GM03348 (cell line): ENCODE results near the gene MTO1.
"Not testable (repeated sequence)": the region's sequence is repeated elsewhere in the genome, so short reads cannot be mapped to it uniquely, and the experiment has no call there.

Source experiments
- DNase-seq: peaks from one replicate; pipeline ENCODE4 v3.0.0; 2012; ENCODE audit warnings: low spot score

Gene MTO1

GRCh38 chr6:73461537-73462350 is at the start of gene MTO1:
Gene MTO1, plus strand, starts transcription at chr6:73461737. Its CDS starts 118 bp downstream, at chr6:73461855.
- peak; percentile 95 for DNase-seq

DNA sequence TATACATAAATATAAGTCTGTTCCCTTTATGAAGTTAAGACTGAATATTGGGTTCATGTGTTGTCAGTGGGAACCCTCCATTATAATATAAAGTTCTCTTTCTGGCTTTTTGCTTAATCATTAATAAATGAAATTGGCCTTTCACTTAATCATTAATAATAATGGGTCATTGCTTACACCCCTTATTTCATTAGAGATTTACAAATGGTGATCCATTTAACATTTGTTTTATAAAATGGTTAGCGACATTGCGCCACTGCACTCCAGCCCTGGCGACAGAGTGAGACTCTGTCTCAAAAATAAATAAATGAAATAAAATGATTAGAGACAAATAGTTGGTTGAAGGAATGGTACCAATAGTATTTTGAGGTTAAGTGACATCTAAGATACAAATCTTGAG is 48.4 kb upstream of the MTO1 start:
- DNase-seq, result no peak

DNA sequence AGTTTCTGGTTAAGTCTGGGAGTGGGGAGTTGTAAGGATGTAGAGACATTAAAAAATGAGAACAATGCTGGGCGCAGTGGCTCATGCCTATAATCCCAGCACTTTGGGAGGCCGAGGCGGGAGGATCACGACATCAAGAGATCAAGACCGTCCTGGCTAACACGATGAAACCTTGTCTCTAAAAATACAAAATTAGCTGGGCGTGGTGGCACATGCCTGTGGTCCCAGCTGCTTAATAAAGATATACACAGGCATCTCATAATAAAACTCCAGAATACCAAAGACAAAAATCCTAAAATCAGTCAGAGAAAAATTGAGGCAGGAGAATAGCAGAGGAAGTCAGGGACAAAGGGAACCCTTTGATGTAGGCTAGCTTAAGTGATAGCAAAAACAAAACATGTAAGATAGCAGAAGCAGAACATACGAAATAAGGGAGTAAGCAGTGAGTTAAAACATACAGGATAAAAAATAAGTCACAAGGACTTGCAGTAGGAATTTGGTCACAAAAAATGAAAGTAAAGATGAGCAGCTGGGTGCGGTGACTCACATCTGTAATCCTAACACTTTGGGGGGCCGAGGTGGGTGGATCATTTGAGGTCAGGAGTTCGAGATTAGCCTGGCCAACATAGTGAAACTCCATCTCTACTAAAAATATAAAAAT is 43.3 kb upstream of the MTO1 start:
- no peak for DNase-seq

- no peak for DNase-seq
Measured at GRCh38 chr6:73421534-73421933, 40.0 kb upstream of the MTO1 start.

DNA sequence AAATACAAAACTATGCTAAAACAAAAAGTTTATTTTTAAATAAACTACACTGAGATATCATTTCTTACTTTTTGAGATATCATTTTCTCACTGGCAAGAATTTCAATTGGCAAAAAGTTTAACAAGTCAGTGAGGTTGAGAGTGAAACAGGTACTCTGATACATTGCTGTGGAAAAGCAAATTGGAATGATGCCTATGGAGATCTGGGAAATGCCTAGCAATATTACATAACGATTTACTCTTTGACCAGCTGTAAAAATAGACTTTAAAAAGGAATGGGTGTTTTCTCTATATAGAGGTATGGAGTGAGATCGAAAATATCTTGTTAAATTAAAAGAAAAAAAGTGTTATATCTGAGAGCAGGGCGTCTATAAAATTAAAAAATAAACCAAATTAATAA is 26.3 kb upstream of the MTO1 start:
- no peak for DNase-seq

DNA sequence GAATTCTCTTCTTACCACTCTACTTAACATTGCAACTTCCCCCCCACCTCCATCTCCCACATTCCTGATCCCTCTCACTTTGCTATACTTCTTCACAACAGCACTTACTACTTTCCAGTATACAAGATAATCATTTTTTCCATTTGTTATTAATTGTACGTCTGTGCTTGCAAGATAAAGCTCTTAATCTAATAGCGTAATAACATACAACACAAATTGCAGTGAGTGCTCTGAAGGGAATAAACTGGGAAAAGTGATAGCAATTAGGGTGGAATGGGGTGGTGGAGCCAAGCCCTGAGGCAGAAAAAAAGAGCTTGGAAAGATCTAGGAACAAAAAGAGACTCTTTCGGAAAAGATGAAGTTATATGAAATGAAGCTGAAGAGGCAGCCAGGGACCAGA is 18.0 kb upstream of the MTO1 start:
- DNase-seq, result no peak

GRCh38 chr6:73451223-73452106 is 10.1 kb upstream of the MTO1 start:
- peak; percentile 71 for DNase-seq

DNA sequence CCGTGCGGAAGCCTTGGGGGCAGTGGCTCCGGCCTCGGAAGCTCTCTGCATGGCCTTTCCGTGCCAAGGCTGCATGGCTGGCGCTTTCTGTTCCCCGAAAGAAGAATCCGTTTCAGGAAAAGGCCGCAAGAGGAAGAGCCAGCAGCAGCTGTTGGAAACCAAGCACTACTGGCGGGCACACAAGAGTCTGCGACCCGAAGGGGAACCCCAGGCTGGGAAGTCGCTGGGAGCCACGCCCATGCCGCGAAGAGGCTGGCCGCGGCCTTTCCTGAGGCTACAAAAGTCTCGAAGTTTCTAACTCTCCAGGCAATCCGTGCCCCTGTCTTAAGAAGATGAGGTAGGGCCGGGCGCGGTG is 9.5 kb upstream of the MTO1 start, which contains the start of gene CGAS:
Gene CGAS (minus strand): TSS at position 191 of the 355 bp plus-strand sequence. CDS start 116 bp downstream, at position 75.
- peak; percentile 82 for DNase-seq

GRCh38 chr6:73455865-73456629 is 5.5 kb upstream of the MTO1 start:
- DNase-seq, result no peak

DNA sequence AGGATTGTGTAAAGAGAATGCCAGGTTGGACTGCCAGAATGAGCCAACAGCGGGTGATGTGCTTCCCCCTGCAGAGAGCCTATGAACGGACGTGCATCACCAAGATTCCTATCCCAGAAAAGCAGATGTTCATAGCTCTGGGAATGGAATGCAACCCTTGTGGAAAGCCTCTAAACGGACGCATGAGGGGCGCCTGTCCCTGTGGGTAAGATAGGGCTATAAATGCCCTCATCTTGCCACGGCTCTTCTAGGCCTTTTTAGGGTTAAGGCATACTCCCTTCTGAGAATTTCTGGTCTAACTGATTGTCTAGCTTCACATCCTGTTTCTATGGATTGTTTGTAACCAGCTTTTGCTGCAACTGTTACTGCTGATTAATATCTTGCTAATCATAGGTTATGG is 2.1 kb upstream of the MTO1 start:
- DNase-seq, result not testable (repeated sequence)

GRCh38 chr6:73460056-73460455 is 1.5 kb upstream of the MTO1 start:
- no peak for DNase-seq

GRCh38 chr6:73471686-73472290 is 10.3 kb downstream of the MTO1 start:
- no peak for DNase-seq

GRCh38 chr6:73476723-73477122 is 15.2 kb downstream of the MTO1 start:
- no peak for DNase-seq

DNA sequence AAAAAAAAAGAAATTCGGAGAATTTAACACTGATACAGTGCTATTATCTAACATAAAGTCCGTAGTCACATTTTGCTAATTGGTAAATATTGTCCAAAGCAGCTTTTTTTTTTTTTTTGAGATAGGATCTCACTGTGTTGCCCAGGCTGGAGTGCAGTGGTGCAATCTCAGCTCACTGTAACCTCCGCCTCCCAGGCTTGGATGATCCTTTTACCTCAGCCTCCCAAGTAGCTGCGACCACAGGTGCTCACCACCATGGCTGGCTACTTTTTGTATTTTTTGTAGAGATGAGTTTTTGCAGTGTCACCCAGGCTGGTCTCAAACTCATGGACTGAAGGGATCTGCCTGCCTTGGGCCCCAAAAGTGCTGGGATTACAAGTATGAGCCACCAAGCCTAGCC is 15.9 kb downstream of the MTO1 start:
- DNase-seq, result no peak

DNA sequence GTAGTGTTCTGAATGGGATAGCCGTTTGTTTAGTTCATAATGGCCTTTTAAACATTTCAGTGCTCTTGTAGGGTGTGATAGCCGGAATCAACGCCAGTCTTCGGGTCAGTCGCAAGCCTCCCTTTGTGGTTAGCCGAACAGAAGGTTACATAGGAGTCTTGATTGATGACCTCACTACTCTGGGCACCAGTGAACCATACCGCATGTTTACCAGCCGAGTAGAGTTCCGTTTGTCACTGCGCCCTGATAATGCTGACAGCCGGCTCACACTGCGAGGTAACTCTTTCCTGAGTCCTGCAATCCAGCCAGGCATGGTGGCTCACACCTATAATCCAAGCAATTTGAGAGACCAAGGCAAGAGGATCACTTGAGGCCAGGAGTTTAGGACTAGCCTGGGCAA is 20.4 kb downstream of the MTO1 start:
- no peak for DNase-seq

DNA sequence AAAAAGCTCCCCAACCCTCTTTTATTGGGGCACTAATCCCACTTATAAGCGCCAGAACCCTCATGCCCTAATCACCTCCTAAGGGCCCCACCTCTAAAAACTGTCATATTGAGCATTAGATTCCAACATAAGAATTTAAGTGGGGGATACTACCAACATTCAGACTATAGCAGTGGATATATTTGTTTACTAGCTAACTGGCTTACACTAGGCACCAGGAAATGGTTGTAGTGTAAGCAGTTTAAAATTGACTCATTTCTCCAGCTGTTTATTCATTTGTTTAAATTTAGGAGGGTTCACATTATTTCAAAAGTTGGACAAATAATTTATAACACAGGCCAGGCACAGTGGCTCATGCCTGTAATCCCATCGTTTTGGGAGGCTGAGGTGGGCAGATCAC is 22.9 kb downstream of the MTO1 start:
- DNase-seq, result no peak

GRCh38 chr6:73487473-73487872 is 25.9 kb downstream of the MTO1 start:
- no peak for DNase-seq

GRCh38 chr6:73491377-73491776 is 29.8 kb downstream of the MTO1 start:
- DNase-seq, result no peak

- no peak for DNase-seq
Measured at GRCh38 chr6:73497915-73498314, 36.4 kb downstream of the MTO1 start.

DNA sequence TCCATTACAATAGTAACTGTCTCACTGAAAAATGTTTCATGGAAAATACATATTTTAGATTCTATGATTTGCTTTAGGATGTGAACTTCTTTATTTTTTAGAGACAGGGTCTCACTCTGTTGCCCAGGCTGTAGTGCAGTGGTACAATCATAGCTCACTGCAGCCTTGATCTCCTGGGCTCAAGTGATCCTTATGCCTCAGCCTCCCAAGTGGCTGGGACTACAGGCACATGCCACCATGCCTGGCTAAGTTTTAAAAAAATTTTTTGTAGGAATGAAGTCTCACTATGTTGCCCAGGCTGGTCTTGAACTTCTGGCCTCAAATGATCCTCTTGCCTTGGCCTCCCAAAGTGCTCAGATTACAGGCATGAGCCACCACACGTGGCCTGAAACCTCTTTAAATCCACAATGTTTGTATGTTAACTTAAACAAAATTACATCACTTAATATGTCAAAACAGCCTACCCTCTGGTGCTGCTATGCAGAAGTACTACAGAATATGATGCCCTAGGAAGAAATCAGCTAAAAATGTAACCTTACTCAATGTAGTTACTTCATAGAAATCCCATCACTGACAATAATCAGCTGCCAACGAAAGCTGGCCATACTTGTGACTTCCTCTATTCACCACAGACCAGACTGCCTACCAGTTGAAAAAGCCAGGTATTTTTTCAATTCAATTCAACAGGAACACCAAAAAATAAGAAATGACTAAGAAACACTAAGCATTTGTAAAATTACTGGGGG is 41.7 kb downstream of the MTO1 start:
- no peak for DNase-seq

GRCh38 chr6:73504160-73504559 is 42.6 kb downstream of the MTO1 start:
- DNase-seq, result no peak
